Measurements from ENCODE around the gene SCARB2.

Gene SCARB2

GRCh38 chr4:76226418-76226817 is 12.8 kb upstream of the SCARB2 start:
- no peak for DNase-seq (ENCODE audit: low spot score)

- no peak for DNase-seq (ENCODE audit: low spot score)
Measured at GRCh38 chr4:76224171-76224570, 10.5 kb upstream of the SCARB2 start.

GRCh38 chr4:76219299-76220055 is 5.9 kb upstream of the SCARB2 start:
- DNase-seq (ENCODE audit: low spot score) = no peak

GRCh38 chr4:76216975-76217814 is 3.6 kb upstream of the SCARB2 start:
- DNase-seq (ENCODE audit: low spot score) = no peak

GRCh38 chr4:76216524-76216923 is 2.9 kb upstream of the SCARB2 start:
- peak; percentile 53 for DNase-seq (ENCODE audit: low spot score)

GRCh38 chr4:76215077-76215476 is 1.5 kb upstream of the SCARB2 start:
- DNase-seq (ENCODE audit: low spot score) = no peak

GRCh38 chr4:76214177-76214675 is 602 bp upstream of the SCARB2 start:
- DNase-seq (ENCODE audit: low spot score) = peak; percentile 37

- peak; percentile 64 for DNase-seq (ENCODE audit: low spot score)
Measured at GRCh38 chr4:76212851-76213414, 691 bp downstream of the SCARB2 start.

- DNase-seq (ENCODE audit: low spot score) = peak; percentile 45
Measured at GRCh38 chr4:76211769-76212708, 1.6 kb downstream of the SCARB2 start.

GRCh38 chr4:76210452-76210851 is 3.2 kb downstream of the SCARB2 start:
- peak; percentile 51 for DNase-seq (ENCODE audit: low spot score)

- no peak for DNase-seq (ENCODE audit: low spot score)
Measured at GRCh38 chr4:76209881-76210280, 3.7 kb downstream of the SCARB2 start.

GRCh38 chr4:76208005-76208765 is 5.4 kb downstream of the SCARB2 start:
- peak; percentile 96 for DNase-seq (ENCODE audit: low spot score)

- DNase-seq (ENCODE audit: low spot score) = peak; percentile 46
Measured at GRCh38 chr4:76207549-76207948, 6.1 kb downstream of the SCARB2 start.

GRCh38 chr4:76206222-76206942 is 7.2 kb downstream of the SCARB2 start:
- DNase-seq (ENCODE audit: low spot score) = peak; percentile 71

GRCh38 chr4:76205476-76205875 is 8.1 kb downstream of the SCARB2 start:
- peak; percentile 15 for DNase-seq (ENCODE audit: low spot score)

- DNase-seq (ENCODE audit: low spot score) = no peak
Measured at GRCh38 chr4:76204936-76205335, 8.7 kb downstream of the SCARB2 start.

- DNase-seq (ENCODE audit: low spot score) = no peak
Measured at GRCh38 chr4:76203541-76203940, 10.1 kb downstream of the SCARB2 start.

- DNase-seq (ENCODE audit: low spot score) = peak; percentile 63
Measured at GRCh38 chr4:76201276-76201675, 12.3 kb downstream of the SCARB2 start.

GRCh38 chr4:76200771-76201231 is 12.8 kb downstream of the SCARB2 start:
- peak; percentile 50 for DNase-seq (ENCODE audit: low spot score)

- peak; percentile 96 for DNase-seq (ENCODE audit: low spot score)
Measured at GRCh38 chr4:76199664-76200211, 13.9 kb downstream of the SCARB2 start.
